HEK293 (cell line): ENCODE results near the gene SLC25A11.

Experiments used
- CTCF ChIA-PET: fragments of 350-600 bp; formaldehyde crosslinking; extraction: SDS; loops from one replicate; lab custom pipeline; 2021; ENCODE audit warnings: antibody characterized with exemption; lab: Yijun Ruan, JAX
- POLR2A ChIA-PET: fragments of 300-600 bp; formaldehyde crosslinking; extraction: SDS; loops from one replicate; lab custom pipeline; 2020; ENCODE audit warnings: antibody characterized with exemption, inconsistent platforms; lab: Yijun Ruan, JAX
- H3K27ac ChIP-seq: fragments of 200-500 bp; sonication (Bioruptor generic); 2 replicates; pipeline ENCODE4 v1.5.1; 2014; ENCODE audit warnings: low read depth, low read length, control low read depth, inconsistent platforms; ENCODE audit errors: extremely low read depth
- H3K36me3 ChIP-seq, 2 experiments: fragments of 200-500 bp in 1 of 2; sonication (Bioruptor generic) in 1 of 2; 1 replicate in 1 of 2; 2 replicates in 1 of 2; pipeline ENCODE4 v1.5.1; 2014 to 2017; ENCODE audit warnings: inconsistent platforms in 2 of 2, low read length in 2 of 2; ENCODE audit not compliant: control insufficient read depth in 2 of 2, insufficient read depth in 1 of 2
- H3K4me1 ChIP-seq: fragments of 200-500 bp; sonication (Bioruptor generic); 2 replicates; pipeline ENCODE4 v1.5.1; 2014; ENCODE audit warnings: mild to moderate bottlenecking, low read length, inconsistent platforms; ENCODE audit not compliant: control insufficient read depth, insufficient read depth
- H3K4me3 ChIP-seq: 2 replicates; pipeline ENCODE4 v1.5.1; 2011; ENCODE audit warnings: low read depth, mild to moderate bottlenecking, control low read depth, low read length, moderate library complexity
- H3K9me3 ChIP-seq: fragments of 200-500 bp; sonication (Bioruptor generic); 2 replicates; pipeline ENCODE4 v1.5.1; 2014; ENCODE audit warnings: low read depth, low read length, inconsistent platforms; ENCODE audit not compliant: control insufficient read depth, insufficient read depth
- OSR2 ChIP-seq: fragments of 450-650 bp; formaldehyde crosslinking; IDR thresholded peaks from 2 replicates; pipeline ENCODE4 v1.5.1; 2016; ENCODE audit warnings: missing biosample characterization, missing genetic modification characterization
- OVOL3 ChIP-seq: fragments of 450-650 bp; formaldehyde crosslinking; IDR thresholded peaks from 2 replicates; pipeline ENCODE4 v1.5.1; 2016; ENCODE audit warnings: missing biosample characterization, missing genetic modification characterization
- SP3 ChIP-seq: fragments of 450-650 bp; formaldehyde crosslinking; IDR thresholded peaks from 2 replicates; pipeline ENCODE4 v1.5.1; 2016; ENCODE audit warnings: missing biosample characterization, missing genetic modification characterization
- SP7 ChIP-seq: fragments of 450-650 bp; formaldehyde crosslinking; IDR thresholded peaks from 2 replicates; pipeline ENCODE4 v1.5.1; 2016; ENCODE audit warnings: missing biosample characterization, missing genetic modification characterization
- YY2 ChIP-seq: fragments of 450-650 bp; formaldehyde crosslinking; IDR thresholded peaks from 2 replicates; pipeline ENCODE4 v1.5.1; 2016; ENCODE audit warnings: missing biosample characterization, missing genetic modification characterization
- ZBTB7A ChIP-seq: fragments of 450-650 bp; formaldehyde crosslinking; IDR thresholded peaks from 2 replicates; pipeline ENCODE4 v1.5.1; 2016; ENCODE audit warnings: low read depth, missing biosample characterization, missing genetic modification characterization
- ZNF112 ChIP-seq: fragments of 450-650 bp; formaldehyde crosslinking; IDR thresholded peaks from 2 replicates; pipeline ENCODE4 v1.5.0; 2017; ENCODE audit warnings: missing biosample characterization, missing genetic modification characterization
- ZNF335 ChIP-seq: fragments of 450-650 bp; formaldehyde crosslinking; conservative IDR thresholded peaks from 2 replicates; pipeline ENCODE4 v1.5.1; 2016; ENCODE audit warnings: missing biosample characterization, missing genetic modification characterization
- ZNF366 ChIP-seq: fragments of 450-650 bp; formaldehyde crosslinking; conservative IDR thresholded peaks from 2 replicates; pipeline ENCODE4 v1.5.1; 2016; ENCODE audit warnings: missing biosample characterization, missing genetic modification characterization
- ZNF473 ChIP-seq: fragments of 450-650 bp; formaldehyde crosslinking; IDR thresholded peaks from 2 replicates; pipeline ENCODE4 v1.5.1; 2017; ENCODE audit warnings: missing biosample characterization, missing genetic modification characterization
- ZNF548 ChIP-seq: fragments of 450-650 bp; formaldehyde crosslinking; IDR thresholded peaks from 2 replicates; pipeline ENCODE4 v1.5.1; 2016; ENCODE audit warnings: missing biosample characterization, missing genetic modification characterization
- ZNF558 ChIP-seq: fragments of 450-650 bp; formaldehyde crosslinking; IDR thresholded peaks from 2 replicates; pipeline ENCODE4 v1.5.1; 2016; ENCODE audit warnings: missing biosample characterization, missing genetic modification characterization
- ZNF571 ChIP-seq: fragments of 450-650 bp; formaldehyde crosslinking; IDR thresholded peaks from 2 replicates; pipeline ENCODE4 v1.5.0; 2017; ENCODE audit warnings: missing biosample characterization, missing genetic modification characterization
- ZNF600 ChIP-seq: fragments of 450-650 bp; formaldehyde crosslinking; IDR thresholded peaks from 2 replicates; pipeline ENCODE4 v1.5.1; 2016; ENCODE audit warnings: missing biosample characterization, missing genetic modification characterization
- ZNF660 ChIP-seq: fragments of 450-650 bp; IDR thresholded peaks from 2 replicates; pipeline ENCODE4 v1.5.1; 2018; ENCODE audit warnings: missing biosample characterization, mild to moderate bottlenecking, missing genetic modification characterization
- ZNF664 ChIP-seq: fragments of 450-650 bp; formaldehyde crosslinking; IDR thresholded peaks from 2 replicates; pipeline ENCODE4 v1.5.1; 2016; ENCODE audit warnings: missing biosample characterization, missing genetic modification characterization
- ZNF707 ChIP-seq: fragments of 450-650 bp; formaldehyde crosslinking; IDR thresholded peaks from 2 replicates; pipeline ENCODE4 v1.5.1; 2016; ENCODE audit warnings: missing biosample characterization, missing genetic modification characterization
- TF ChIP-seq, protein P1 (sequence below): fragments of 450-650 bp; formaldehyde crosslinking; conservative IDR thresholded peaks from 2 replicates; pipeline ENCODE4 v1.5.1; 2016; ENCODE audit warnings: low read depth, missing biosample characterization, missing genetic modification characterization
- TF ChIP-seq, protein P2 (sequence below): fragments of 450-650 bp; formaldehyde crosslinking; IDR thresholded peaks from 2 replicates; pipeline ENCODE4 v1.5.1; 2016; ENCODE audit warnings: missing biosample characterization, missing genetic modification characterization, low read depth
- TF ChIP-seq, protein P3 (sequence below): fragments of 450-650 bp; formaldehyde crosslinking; IDR thresholded peaks from 2 replicates; pipeline ENCODE4 v1.5.1; 2016; ENCODE audit warnings: missing biosample characterization, missing genetic modification characterization, borderline replicate concordance
- TF ChIP-seq, protein P4 (sequence below): fragments of 450-650 bp; formaldehyde crosslinking; IDR thresholded peaks from 2 replicates; pipeline ENCODE4 v1.5.1; 2016; ENCODE audit warnings: missing biosample characterization, missing genetic modification characterization
- TF ChIP-seq, protein P5 (sequence below): fragments of 450-650 bp; formaldehyde crosslinking; IDR thresholded peaks from 2 replicates; pipeline ENCODE4 v1.5.1; 2016; ENCODE audit warnings: missing biosample characterization, missing genetic modification characterization

The SLC25A11 gene

DNA sequence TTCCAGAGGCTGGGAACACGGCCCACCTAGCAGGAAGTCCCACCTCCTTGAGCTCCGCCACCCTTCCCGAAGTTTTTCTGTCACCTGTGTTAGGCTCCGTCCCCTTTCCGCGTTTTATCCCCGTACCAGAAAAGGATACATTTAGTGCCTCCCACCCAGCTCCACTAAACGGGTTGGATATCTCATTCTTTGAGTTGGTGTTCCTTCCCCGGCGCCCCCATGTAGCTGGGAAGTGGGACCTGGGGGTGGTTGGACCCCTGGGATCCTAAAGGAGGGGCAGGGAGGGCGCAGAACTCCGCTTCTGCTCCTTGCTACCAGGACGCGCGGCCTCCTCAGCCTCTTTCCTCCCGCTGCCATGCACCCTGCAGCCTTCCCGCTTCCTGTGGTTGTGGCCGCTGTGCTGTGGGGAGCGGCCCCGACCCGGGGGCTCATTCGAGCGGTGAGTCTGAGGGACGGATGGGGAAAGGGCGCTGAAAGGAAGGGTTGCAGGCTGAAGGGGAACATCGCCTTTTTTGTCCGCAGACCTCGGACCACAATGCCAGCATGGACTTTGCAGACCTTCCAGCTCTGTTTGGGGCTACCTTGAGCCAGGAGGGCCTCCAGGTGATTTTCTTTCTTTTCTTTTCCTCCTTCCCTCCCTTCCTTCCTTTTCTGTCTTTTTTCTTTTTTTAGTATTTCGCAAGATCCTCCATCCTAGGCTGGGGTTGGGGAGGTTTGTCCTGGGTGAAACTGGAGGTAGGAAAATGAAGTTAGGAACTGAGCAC is 891 bp upstream of the SLC25A11 start (continued):
- TF ChIP-seq SP7 (0 out of 2 replicates have a peak, but pooled peaks have one; percentile 2), ZNF366 (tag by site-specific recombination) (peak; percentile 75), ZNF548 (tag by site-specific recombination) (no peak), ZNF473 (tag by site-specific recombination) (0 out of 2 replicates have a peak, but pooled peaks have one; percentile 3), ZNF335 (peak; percentile 71), ZNF660 (tag by site-specific recombination) (0 out of 2 replicates have a peak, but pooled peaks have one; percentile 1), ZNF600 (tag by site-specific recombination) (peak; percentile 55; the same call in 1 of the 2 replicates), ZNF558 (tag by site-specific recombination) (0 out of 2 replicates have a peak, but pooled peaks have one; percentile 7), OSR2 (tag by site-specific recombination) (no peak), ZNF571 (tag by site-specific recombination) (no peak)
- TF ChIP-seq, protein P1, sequence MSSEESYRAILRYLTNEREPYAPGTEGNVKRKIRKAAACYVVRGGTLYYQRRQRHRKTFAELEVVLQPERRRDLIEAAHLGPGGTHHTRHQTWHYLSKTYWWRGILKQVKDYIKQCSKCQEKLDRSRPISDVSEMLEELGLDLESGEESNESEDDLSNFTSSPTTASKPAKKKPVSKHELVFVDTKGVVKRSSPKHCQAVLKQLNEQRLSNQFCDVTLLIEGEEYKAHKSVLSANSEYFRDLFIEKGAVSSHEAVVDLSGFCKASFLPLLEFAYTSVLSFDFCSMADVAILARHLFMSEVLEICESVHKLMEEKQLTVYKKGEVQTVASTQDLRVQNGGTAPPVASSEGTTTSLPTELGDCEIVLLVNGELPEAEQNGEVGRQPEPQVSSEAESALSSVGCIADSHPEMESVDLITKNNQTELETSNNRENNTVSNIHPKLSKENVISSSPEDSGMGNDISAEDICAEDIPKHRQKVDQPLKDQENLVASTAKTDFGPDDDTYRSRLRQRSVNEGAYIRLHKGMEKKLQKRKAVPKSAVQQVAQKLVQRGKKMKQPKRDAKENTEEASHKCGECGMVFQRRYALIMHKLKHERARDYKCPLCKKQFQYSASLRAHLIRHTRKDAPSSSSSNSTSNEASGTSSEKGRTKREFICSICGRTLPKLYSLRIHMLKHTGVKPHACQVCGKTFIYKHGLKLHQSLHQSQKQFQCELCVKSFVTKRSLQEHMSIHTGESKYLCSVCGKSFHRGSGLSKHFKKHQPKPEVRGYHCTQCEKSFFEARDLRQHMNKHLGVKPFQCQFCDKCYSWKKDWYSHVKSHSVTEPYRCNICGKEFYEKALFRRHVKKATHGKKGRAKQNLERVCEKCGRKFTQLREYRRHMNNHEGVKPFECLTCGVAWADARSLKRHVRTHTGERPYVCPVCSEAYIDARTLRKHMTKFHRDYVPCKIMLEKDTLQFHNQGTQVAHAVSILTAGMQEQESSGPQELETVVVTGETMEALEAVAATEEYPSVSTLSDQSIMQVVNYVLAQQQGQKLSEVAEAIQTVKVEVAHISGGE: peak; percentile 96
- TF ChIP-seq, all 188 proteins: peak for 16

DNA sequence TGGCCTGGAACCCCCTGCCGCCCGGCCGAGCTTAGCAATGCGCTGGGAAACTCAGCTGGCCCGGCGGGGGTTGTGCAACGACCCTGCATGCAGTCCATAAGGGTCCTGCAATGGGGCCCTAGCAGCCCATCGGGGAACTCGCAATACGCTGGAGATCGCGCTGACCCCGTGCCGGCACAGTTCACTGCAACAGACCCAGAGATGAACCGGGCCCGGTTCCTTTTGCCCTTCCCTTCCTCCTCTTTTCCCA is 375 bp downstream of the SLC25A11 start:
- peaks cover 9% of the 10 kb centered on the region for H3K4me1 ChIP-seq
- H3K9me3 ChIP-seq: no peaks in the 10 kb centered on the region
- peaks cover 38 to 68% of the 10 kb centered on the region in 2 experiments for H3K36me3 ChIP-seq
- H3K27ac ChIP-seq: peak overlapping the region; percentile 93
- peak overlapping the region; percentile 87 for H3K4me3 ChIP-seq
- ChIA-PET POLR2A (interaction anchor here (0.6 to 3.4 kb wide), 21 partner anchors 10 to 252 kb away, joined by 3 to 109 read pairs (median 9); partner anchors contain the start of genes CAMTA2, CHRNE, ENO3 and INCA1), CTCF (interaction anchor here (0.5 to 3.0 kb wide), 9 partner anchors 9 to 1060 kb away, joined by 3 to 20 read pairs (median 3); partner anchors contain the start of genes CHRNE and PFN1)
- TF ChIP-seq, protein P2, sequence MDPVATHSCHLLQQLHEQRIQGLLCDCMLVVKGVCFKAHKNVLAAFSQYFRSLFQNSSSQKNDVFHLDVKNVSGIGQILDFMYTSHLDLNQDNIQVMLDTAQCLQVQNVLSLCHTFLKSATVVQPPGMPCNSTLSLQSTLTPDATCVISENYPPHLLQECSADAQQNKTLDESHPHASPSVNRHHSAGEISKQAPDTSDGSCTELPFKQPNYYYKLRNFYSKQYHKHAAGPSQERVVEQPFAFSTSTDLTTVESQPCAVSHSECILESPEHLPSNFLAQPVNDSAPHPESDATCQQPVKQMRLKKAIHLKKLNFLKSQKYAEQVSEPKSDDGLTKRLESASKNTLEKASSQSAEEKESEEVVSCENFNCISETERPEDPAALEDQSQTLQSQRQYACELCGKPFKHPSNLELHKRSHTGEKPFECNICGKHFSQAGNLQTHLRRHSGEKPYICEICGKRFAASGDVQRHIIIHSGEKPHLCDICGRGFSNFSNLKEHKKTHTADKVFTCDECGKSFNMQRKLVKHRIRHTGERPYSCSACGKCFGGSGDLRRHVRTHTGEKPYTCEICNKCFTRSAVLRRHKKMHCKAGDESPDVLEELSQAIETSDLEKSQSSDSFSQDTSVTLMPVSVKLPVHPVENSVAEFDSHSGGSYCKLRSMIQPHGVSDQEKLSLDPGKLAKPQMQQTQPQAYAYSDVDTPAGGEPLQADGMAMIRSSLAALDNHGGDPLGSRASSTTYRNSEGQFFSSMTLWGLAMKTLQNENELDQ (tag by site-specific recombination): no peak
- no peak for TF ChIP-seq ZNF664 (tag by site-specific recombination)
- TF ChIP-seq ZNF707 (tag by site-specific recombination): no peak
- no peak for TF ChIP-seq SP3
- no peak for TF ChIP-seq ZBTB7A
- 0 out of 2 replicates have a peak, but pooled peaks have one; percentile 82 for TF ChIP-seq YY2 (tag by site-specific recombination)
- TF ChIP-seq, protein P3, sequence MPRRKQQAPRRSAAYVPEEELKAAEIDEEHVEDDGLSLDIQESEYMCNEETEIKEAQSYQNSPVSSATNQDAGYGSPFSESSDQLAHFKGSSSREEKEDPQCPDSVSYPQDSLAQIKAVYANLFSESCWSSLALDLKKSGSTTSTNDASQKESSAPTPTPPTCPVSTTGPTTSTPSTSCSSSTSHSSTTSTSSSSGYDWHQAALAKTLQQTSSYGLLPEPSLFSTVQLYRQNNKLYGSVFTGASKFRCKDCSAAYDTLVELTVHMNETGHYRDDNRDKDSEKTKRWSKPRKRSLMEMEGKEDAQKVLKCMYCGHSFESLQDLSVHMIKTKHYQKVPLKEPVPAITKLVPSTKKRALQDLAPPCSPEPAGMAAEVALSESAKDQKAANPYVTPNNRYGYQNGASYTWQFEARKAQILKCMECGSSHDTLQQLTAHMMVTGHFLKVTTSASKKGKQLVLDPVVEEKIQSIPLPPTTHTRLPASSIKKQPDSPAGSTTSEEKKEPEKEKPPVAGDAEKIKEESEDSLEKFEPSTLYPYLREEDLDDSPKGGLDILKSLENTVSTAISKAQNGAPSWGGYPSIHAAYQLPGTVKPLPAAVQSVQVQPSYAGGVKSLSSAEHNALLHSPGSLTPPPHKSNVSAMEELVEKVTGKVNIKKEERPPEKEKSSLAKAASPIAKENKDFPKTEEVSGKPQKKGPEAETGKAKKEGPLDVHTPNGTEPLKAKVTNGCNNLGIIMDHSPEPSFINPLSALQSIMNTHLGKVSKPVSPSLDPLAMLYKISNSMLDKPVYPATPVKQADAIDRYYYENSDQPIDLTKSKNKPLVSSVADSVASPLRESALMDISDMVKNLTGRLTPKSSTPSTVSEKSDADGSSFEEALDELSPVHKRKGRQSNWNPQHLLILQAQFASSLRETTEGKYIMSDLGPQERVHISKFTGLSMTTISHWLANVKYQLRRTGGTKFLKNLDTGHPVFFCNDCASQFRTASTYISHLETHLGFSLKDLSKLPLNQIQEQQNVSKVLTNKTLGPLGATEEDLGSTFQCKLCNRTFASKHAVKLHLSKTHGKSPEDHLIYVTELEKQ (tag by site-specific recombination): 0 out of 2 replicates have a peak, but pooled peaks have one; percentile 15
- no peak for TF ChIP-seq ZNF112 (tag by site-specific recombination)
- TF ChIP-seq, protein P4, sequence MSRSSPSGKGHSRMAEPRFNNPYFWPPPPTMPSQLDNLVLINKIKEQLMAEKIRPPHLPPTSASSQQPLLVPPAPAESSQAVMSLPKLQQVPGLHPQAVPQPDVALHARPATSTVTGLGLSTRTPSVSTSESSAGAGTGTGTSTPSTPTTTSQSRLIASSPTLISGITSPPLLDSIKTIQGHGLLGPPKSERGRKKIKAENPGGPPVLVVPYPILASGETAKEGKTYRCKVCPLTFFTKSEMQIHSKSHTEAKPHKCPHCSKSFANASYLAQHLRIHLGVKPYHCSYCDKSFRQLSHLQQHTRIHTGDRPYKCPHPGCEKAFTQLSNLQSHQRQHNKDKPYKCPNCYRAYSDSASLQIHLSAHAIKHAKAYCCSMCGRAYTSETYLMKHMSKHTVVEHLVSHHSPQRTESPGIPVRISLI: no peak
- TF ChIP-seq OVOL3: no peak
- no peak for TF ChIP-seq ZNF335
- TF ChIP-seq, protein P5, sequence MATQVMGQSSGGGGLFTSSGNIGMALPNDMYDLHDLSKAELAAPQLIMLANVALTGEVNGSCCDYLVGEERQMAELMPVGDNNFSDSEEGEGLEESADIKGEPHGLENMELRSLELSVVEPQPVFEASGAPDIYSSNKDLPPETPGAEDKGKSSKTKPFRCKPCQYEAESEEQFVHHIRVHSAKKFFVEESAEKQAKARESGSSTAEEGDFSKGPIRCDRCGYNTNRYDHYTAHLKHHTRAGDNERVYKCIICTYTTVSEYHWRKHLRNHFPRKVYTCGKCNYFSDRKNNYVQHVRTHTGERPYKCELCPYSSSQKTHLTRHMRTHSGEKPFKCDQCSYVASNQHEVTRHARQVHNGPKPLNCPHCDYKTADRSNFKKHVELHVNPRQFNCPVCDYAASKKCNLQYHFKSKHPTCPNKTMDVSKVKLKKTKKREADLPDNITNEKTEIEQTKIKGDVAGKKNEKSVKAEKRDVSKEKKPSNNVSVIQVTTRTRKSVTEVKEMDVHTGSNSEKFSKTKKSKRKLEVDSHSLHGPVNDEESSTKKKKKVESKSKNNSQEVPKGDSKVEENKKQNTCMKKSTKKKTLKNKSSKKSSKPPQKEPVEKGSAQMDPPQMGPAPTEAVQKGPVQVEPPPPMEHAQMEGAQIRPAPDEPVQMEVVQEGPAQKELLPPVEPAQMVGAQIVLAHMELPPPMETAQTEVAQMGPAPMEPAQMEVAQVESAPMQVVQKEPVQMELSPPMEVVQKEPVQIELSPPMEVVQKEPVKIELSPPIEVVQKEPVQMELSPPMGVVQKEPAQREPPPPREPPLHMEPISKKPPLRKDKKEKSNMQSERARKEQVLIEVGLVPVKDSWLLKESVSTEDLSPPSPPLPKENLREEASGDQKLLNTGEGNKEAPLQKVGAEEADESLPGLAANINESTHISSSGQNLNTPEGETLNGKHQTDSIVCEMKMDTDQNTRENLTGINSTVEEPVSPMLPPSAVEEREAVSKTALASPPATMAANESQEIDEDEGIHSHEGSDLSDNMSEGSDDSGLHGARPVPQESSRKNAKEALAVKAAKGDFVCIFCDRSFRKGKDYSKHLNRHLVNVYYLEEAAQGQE (tag by site-specific recombination): no peak
